Osteoblast (primary cell): Measurements from ENCODE around the gene HOXB6. TPM values are rescaled to one million over a fixed set of nuclear protein-coding genes. Genes with fewer than 3 reads are reported as not detected.

ENCODE experiments used
- DNase-seq: peaks from one replicate; pipeline ENCODE4 v3.0.0; 2011; ENCODE audit warnings: low spot score, mixed read lengths; ENCODE audit not compliant: insufficient read length; ENCODE audit errors: missing footprints
- H2AFZ ChIP-seq: 2 replicates; pipeline ENCODE4 v1.6.0; 2011; ENCODE audit warnings: mild to moderate bottlenecking, low read length
- H3K27ac ChIP-seq: 2 replicates; pipeline ENCODE4 v1.5.1; 2011; ENCODE audit warnings: mild to moderate bottlenecking, low read depth, low read length, moderate library complexity
- H3K27me3 ChIP-seq: 2 replicates; pipeline ENCODE4 v1.6.0; 2012; ENCODE audit warnings: mild to moderate bottlenecking, control low read depth, inconsistent platforms, low read length, moderate library complexity; ENCODE audit not compliant: insufficient read depth
- H3K36me3 ChIP-seq: 2 replicates; pipeline ENCODE4 v1.5.1; 2011; ENCODE audit warnings: mild to moderate bottlenecking, low read length, control low read depth, moderate library complexity; ENCODE audit not compliant: insufficient read depth
- H3K4me1 ChIP-seq: 2 replicates; pipeline ENCODE4 v1.5.1; 2011; ENCODE audit warnings: mild to moderate bottlenecking, low read length, control low read depth, moderate library complexity; ENCODE audit not compliant: insufficient read depth
- H3K4me2 ChIP-seq: 2 replicates; pipeline ENCODE4 v1.6.0; 2011; ENCODE audit warnings: mild to moderate bottlenecking, low read length; ENCODE audit not compliant: insufficient read depth
- H3K4me3 ChIP-seq: fragments of 200-600 bp; sonication (generic); 3 replicates; pipeline ENCODE4 v1.5.1; 2012; ENCODE audit warnings: mild to moderate bottlenecking, low read length, inconsistent platforms; ENCODE audit not compliant: insufficient read depth
- H3K79me2 ChIP-seq: 2 replicates; pipeline ENCODE4 v1.6.0; 2012; ENCODE audit warnings: mild to moderate bottlenecking, low read length, control low read depth, inconsistent platforms; ENCODE audit not compliant: insufficient read depth
- H3K9me3 ChIP-seq: 2 replicates; pipeline ENCODE4 v1.5.1; 2011; ENCODE audit warnings: low read depth, low read length, control low read depth
- H4K20me1 ChIP-seq: 2 replicates; pipeline ENCODE4 v1.6.0; 2012; ENCODE audit warnings: mild to moderate bottlenecking, low read length, control low read depth; ENCODE audit not compliant: insufficient read depth
- CTCF ChIP-seq: IDR thresholded peaks from 2 replicates; pipeline ENCODE4 v1.5.1; 2011; ENCODE audit warnings: mild to moderate bottlenecking, low read depth, low read length, moderate library complexity; ENCODE audit errors: extremely low read depth
- total RNA-seq: library from RNA; depleted of rRNA; stranded (reverse); fragments of >200 nt; gene quantifications from 2 replicates; pipeline ENCODE4 v1.2.3, GENCODE V29; 2012

The HOXB6 gene
- total RNA-seq, 1 donor = 0.72 TPM

- TF ChIP-seq CTCF = no peak
- no peak overlapping the region for H3K4me2 ChIP-seq
- no peaks in the 10 kb centered on the region for H4K20me1 ChIP-seq
- no peak overlapping the region for H3K4me3 ChIP-seq
- H3K79me2 ChIP-seq = no peaks in the 10 kb centered on the region
- no peaks in the 10 kb centered on the region for H3K9me3 ChIP-seq
- no peaks in the 10 kb centered on the region for H3K36me3 ChIP-seq
- H3K27me3 ChIP-seq = peaks cover 88% of the 10 kb centered on the region
- peaks cover 11% of the 10 kb centered on the region for H3K4me1 ChIP-seq
- H2AFZ ChIP-seq = no peak overlapping the region
- H3K27ac ChIP-seq = no peak overlapping the region
- DNase-seq = no peak
Measured at GRCh38 chr17:48583708-48584222, 21.0 kb downstream of the HOXB6 start.

DNA sequence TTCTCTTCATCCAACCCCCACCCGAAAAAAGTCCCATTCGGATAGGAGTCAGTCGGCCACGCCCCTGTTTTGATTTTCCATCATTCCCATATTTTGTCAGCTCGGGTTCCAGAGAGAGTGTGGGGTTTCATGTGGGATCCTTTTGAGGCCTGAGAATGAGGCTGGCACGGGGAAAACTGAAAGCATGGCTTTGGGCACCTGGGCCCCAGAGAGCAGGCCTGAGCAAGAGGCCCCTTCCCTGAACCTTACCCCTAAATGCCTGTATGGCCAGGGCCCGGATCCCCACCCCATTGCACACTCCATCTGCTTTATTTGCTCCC is 22.1 kb downstream of the HOXB6 start:
- Histone ChIP-seq H3K27me3 (peaks cover 86% of the 10 kb centered on the region), H4K20me1 (no peaks in the 10 kb centered on the region), H3K27ac (no peak overlapping the region), H3K79me2 (no peaks in the 10 kb centered on the region), H3K9me3 (no peaks in the 10 kb centered on the region), H2AFZ (no peak overlapping the region), H3K4me3 (no peak overlapping the region), H3K4me2 (no peak overlapping the region), H3K4me1 (peaks cover 11% of the 10 kb centered on the region), H3K36me3 (no peaks in the 10 kb centered on the region)
- DNase-seq = no peak
- no peak for TF ChIP-seq CTCF

- Histone ChIP-seq H3K27ac (no peak overlapping the region), H3K9me3 (no peaks in the 10 kb centered on the region), H3K36me3 (no peaks in the 10 kb centered on the region), H3K27me3 (peaks cover 92% of the 10 kb centered on the region), H3K79me2 (no peaks in the 10 kb centered on the region), H3K4me2 (no peak overlapping the region), H4K20me1 (no peaks in the 10 kb centered on the region), H3K4me1 (peaks cover under 1% of the 10 kb centered on the region), H3K4me3 (no peak overlapping the region), H2AFZ (no peak overlapping the region)
- no peak for DNase-seq
- TF ChIP-seq CTCF = no peak
Measured at GRCh38 chr17:48579760-48580554, 24.8 kb downstream of the HOXB6 start.

DNA sequence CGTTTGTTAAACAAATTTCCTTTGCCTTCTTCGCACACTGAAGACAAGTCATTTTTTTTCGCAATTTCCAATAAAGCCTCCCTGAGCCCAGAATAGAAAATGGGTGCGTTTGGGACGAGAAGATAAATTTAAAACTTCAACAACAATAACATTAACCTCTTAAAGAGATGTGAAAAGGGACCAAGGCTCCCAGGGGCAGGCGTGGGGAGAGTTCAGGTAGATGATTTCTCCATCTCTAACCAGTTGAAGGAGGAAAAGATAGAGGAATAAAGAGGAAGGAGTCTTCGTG is 25.4 kb downstream of the HOXB6 start:
- H3K4me2 ChIP-seq = no peak overlapping the region
- TF ChIP-seq CTCF = no peak
- H4K20me1 ChIP-seq = no peaks in the 10 kb centered on the region
- no peak overlapping the region for H3K27ac ChIP-seq
- H3K79me2 ChIP-seq = no peaks in the 10 kb centered on the region
- H3K27me3 ChIP-seq = peaks cover 96% of the 10 kb centered on the region
- no peak overlapping the region for H2AFZ ChIP-seq
- no peak overlapping the region for H3K4me3 ChIP-seq
- DNase-seq = no peak
- H3K9me3 ChIP-seq = no peaks in the 10 kb centered on the region
- H3K36me3 ChIP-seq = no peaks in the 10 kb centered on the region
- no peaks in the 10 kb centered on the region for H3K4me1 ChIP-seq
